Measurements from ENCODE around the gene BPTF. TPM values are rescaled to one million over a fixed set of nuclear protein-coding genes. Genes with fewer than 3 reads are reported as not detected.
A peak's percentile ranks its signal among the peaks of the same experiment; 100 is the strongest.
"Not testable (repeated sequence)": the region's sequence is repeated elsewhere in the genome, so short reads cannot be mapped to it uniquely, and the experiment has no call there.

Gene BPTF
- total RNA-seq, 2 donors from 2014 or later = 60.3 to 92.3 TPM

- Histone ChIP-seq H3K27ac (no peak overlapping the region), H3K27me3 (no peaks in the 10 kb centered on the region), H3K4me3 (no peak overlapping the region), H3K36me3 (peaks cover 27% of the 10 kb centered on the region), H3K4me1 (no peaks in the 10 kb centered on the region), H3K9me3 (no peaks in the 10 kb centered on the region)
- no peak for TF ChIP-seq CTCF (IDR thresholded peaks at IDR 0.05)
- no peak for DNase-seq (ENCODE audit: low spot score)
These were observed 59.4 kb downstream of the BPTF start for GRCh38 chr17:67884741-67885140.

- no peak overlapping the region for H3K4me3 ChIP-seq
- no peaks in the 10 kb centered on the region for H3K27me3 ChIP-seq
- TF ChIP-seq CTCF (IDR thresholded peaks at IDR 0.05) = peak in 1 of 2 donors; percentile 44
- no peak for DNase-seq (ENCODE audit: low spot score)
- no peak overlapping the region for H3K27ac ChIP-seq
- H3K9me3 ChIP-seq = no peaks in the 10 kb centered on the region
- no peaks in the 10 kb centered on the region for H3K4me1 ChIP-seq
- peaks cover 53% of the 10 kb centered on the region for H3K36me3 ChIP-seq
These were observed 66.3 kb downstream of the BPTF start for GRCh38 chr17:67891481-67892119.

- Histone ChIP-seq H3K36me3 (peaks cover 45% of the 10 kb centered on the region), H3K27me3 (no peaks in the 10 kb centered on the region), H3K4me3 (no peak overlapping the region), H3K27ac (no peak overlapping the region), H3K9me3 (no peaks in the 10 kb centered on the region), H3K4me1 (no peaks in the 10 kb centered on the region)
- TF ChIP-seq CTCF (IDR thresholded peaks at IDR 0.05) = no peak
- no peak for DNase-seq (ENCODE audit: low spot score)
These were observed 77.4 kb downstream of the BPTF start for GRCh38 chr17:67902511-67903231.

GRCh38 chr17:67905298-67905697, 80.0 kb downstream of the BPTF start:
- not testable (repeated sequence) for H3K27me3 ChIP-seq; H3K9me3 ChIP-seq; DNase-seq (ENCODE audit: low spot score); H3K4me1 ChIP-seq; H3K27ac ChIP-seq; H3K4me3 ChIP-seq
- peaks cover 43% of the 10 kb centered on the region for H3K36me3 ChIP-seq

- H3K27me3 ChIP-seq; H3K4me3 ChIP-seq; H3K27ac ChIP-seq; H3K4me1 ChIP-seq; H3K9me3 ChIP-seq; DNase-seq (ENCODE audit: low spot score): not testable (repeated sequence)
- peaks cover 47% of the 10 kb centered on the region for H3K36me3 ChIP-seq
These were observed 85.0 kb downstream of the BPTF start for GRCh38 chr17:67910117-67910803.

GRCh38 chr17:67911059-67911782, 85.9 kb downstream of the BPTF start:
- Histone ChIP-seq H3K27ac (no peak overlapping the region), H3K9me3 (no peaks in the 10 kb centered on the region), H3K36me3 (peaks cover 45% of the 10 kb centered on the region), H3K27me3 (no peaks in the 10 kb centered on the region), H3K4me3 (no peak overlapping the region), H3K4me1 (peaks cover 0 to 7% of the 10 kb centered on the region in 2 donors)
- TF ChIP-seq CTCF (IDR thresholded peaks at IDR 0.05) = no peak
- DNase-seq (ENCODE audit: low spot score) = no peak
